Activated naive CD4-positive, alpha-beta T cell treated with anti-CD3 and anti-CD28 coated beads, Interleukin-2, amount 50 U/mL, for 72 hours (primary cell): ENCODE data around the gene SLC2A10. TPM values are rescaled to one million over a fixed set of nuclear protein-coding genes. Genes with fewer than 3 reads are reported as not detected.
A peak's percentile ranks its signal among the peaks of the same experiment; 100 is the strongest.
"Not testable (repeated sequence)": the region's sequence is repeated elsewhere in the genome, so short reads cannot be mapped to it uniquely, and the experiment has no call there.

Experiments
- ATAC-seq, 2 donors: fragments of 150-1000 bp; cut with Tn5 transposase; 2 replicates each; pipeline ENCODE4 v1.10.0; 2021; ENCODE audit warnings: mild to moderate bottlenecking in 2 of 2, moderate library complexity in 2 of 2
- DNase-seq, 2 donors: peaks; one replicate each; pipeline ENCODE4 v3.0.0; 2021 to 2022; ENCODE audit warnings: low spot score in 2 of 2
- H3K27ac Mint-ChIP-seq, 2 donors: one replicate each; pipeline ENCODE4 v1.8.0; 2022; ENCODE audit warnings: mild to moderate bottlenecking in 2 of 2, mixed read lengths in 2 of 2
- H3K36me3 Mint-ChIP-seq, 2 donors: one replicate each; pipeline ENCODE4 v1.8.0; 2022; ENCODE audit warnings: mixed read lengths in 2 of 2
- H3K9me3 Mint-ChIP-seq, 2 donors: one replicate each; pipeline ENCODE4 v1.8.0; 2022; ENCODE audit warnings: mixed read lengths in 2 of 2
- total RNA-seq, 2 donors: library from RNA; stranded (reverse); gene quantifications; one replicate each; pipeline ENCODE4 v1.2.3, GENCODE V29; 2022

Gene SLC2A10
- total RNA-seq, result under 1 TPM in 1 of 2 donors, not detected in 1; 0.06 TPM

GRCh38 chr20:46709459-46710152 lies at the start of gene SLC2A10:
Gene SLC2A10 (plus strand): TSS chr20:46709649. CDS start chr20:46709737, 88 bp downstream.
- ATAC-seq (peak in 1 of 2 donors; percentile 37), DNase-seq (no peak)
- peaks cover 0 to 3% of the 10 kb centered on the region in 2 donors for H3K9me3 Mint-ChIP-seq
- H3K27ac Mint-ChIP-seq, result peak within 1 kb of the TSS in 1 of 2 donors; percentile 19
- H3K36me3 Mint-ChIP-seq, result peaks cover 6 to 8% of the 10 kb centered on the region in 2 donors

DNA sequence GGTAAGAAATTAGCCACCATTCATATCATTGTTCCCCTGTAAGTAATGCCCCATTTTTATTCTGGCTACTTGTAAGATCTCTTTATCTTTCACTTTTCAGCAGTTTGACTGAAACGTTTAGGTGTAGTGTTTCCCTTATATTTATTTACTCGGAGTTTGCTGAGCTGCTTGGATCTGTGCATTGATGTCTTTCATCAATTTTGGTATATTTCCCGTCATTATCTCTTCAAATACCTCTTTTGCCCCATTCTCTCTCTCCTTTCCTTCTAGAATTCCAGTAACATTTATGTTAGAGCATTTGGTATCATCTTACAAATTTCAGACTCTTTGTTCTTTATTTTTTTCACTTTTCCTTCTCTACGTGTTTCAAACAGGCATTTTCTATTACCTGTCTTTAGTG lies 49.0 kb upstream of the SLC2A10 start:
- DNase-seq (no peak), ATAC-seq (no peak)
- H3K27ac Mint-ChIP-seq, result no peak overlapping the region
- H3K9me3 Mint-ChIP-seq, result peaks cover 4 to 8% of the 10 kb centered on the region in 2 donors
- H3K36me3 Mint-ChIP-seq, result peaks cover 0 to 11% of the 10 kb centered on the region in 2 donors

DNA sequence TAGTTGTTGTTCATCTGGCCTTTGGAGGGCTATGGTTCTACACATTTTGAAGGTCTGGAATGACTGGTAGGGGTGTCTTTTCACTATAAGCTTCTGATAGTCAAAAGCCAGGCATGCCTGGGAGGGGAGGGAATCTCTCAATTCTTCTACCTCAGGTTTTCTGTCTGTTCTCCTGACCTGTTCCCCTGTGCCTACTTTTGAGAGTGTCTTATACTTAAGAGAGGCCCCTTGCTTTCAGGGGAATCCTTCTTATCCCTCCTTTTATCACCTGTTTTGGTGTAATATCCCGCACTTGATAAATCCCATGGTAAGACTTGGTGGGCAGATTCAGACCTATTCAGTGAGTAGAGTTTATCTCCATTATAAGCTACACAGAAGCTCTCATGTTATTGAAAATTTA lies 47.8 kb upstream of the SLC2A10 start:
- H3K36me3 Mint-ChIP-seq, result peaks cover 0 to 11% of the 10 kb centered on the region in 2 donors

DNA sequence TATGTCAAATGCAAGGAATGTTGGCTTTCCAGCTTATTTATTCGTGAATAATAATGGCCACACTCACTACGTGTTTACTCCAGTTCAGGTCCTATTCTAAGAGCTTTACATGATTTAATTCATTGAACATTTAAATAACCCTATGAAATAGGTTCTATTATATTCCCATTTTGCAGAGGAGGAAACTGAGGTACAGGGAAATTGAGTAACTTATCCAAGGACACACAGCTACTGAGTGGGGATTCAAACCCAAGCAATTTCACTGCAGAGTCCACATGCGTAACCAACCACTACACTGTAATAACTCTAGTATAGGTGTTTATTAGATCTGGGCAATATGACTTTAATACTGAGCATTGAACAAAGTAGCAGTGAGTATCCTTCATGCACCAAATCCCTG lies 45.9 kb upstream of the SLC2A10 start:
- DNase-seq (no peak), ATAC-seq (no peak)
- no peak overlapping the region for H3K27ac Mint-ChIP-seq
- H3K9me3 Mint-ChIP-seq, result peaks cover 4 to 8% of the 10 kb centered on the region in 2 donors
- H3K36me3 Mint-ChIP-seq, result peaks cover 0 to 11% of the 10 kb centered on the region in 2 donors

More for the DNA sequence above, 47.8 kb upstream of the SLC2A10 start:
- DNase-seq, result no peak
- ATAC-seq, result no peak
- Mint-ChIP-seq H3K9me3 (peaks cover 4 to 8% of the 10 kb centered on the region in 2 donors), H3K27ac (no peak overlapping the region)

GRCh38 chr20:46665602-46666001 lies 43.8 kb upstream of the SLC2A10 start:
- no peak for DNase-seq
- Mint-ChIP-seq H3K27ac (no peak overlapping the region), H3K36me3 (peaks cover 3 to 12% of the 10 kb centered on the region in 2 donors), H3K9me3 (peaks cover 1 to 8% of the 10 kb centered on the region in 2 donors)
- no peak for ATAC-seq

GRCh38 chr20:46666306-46666705 lies 43.1 kb upstream of the SLC2A10 start:
- Mint-ChIP-seq H3K27ac (peak overlapping the region in 1 of 2 donors; percentile 14), H3K36me3 (peaks cover 10% of the 10 kb centered on the region in 2 donors), H3K9me3 (peaks cover 2 to 10% of the 10 kb centered on the region in 2 donors)
- no peak for DNase-seq
- ATAC-seq, result no peak

GRCh38 chr20:46666818-46667515 lies 42.5 kb upstream of the SLC2A10 start:
- Mint-ChIP-seq H3K27ac (no peak overlapping the region), H3K36me3 (peaks cover 13 to 14% of the 10 kb centered on the region in 2 donors), H3K9me3 (peaks cover 3 to 17% of the 10 kb centered on the region in 2 donors)
- no peak for DNase-seq
- no peak for ATAC-seq

DNA sequence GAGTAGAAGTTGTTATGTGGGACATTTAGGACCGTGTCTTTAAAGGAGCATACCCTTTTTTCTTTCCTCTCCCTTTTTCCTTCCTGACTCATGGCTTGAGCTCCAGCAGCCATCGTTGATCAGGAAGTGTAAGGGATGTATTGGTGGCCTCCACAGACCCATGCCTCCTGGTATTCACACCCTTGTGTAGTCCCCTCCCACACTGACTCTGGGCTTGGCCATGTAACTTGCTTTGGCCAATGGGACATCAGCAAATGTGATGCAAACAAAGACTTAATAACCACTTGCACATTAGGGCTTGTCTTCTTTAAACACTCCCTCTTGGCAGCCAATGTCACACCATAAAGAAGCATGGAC lies 39.2 kb upstream of the SLC2A10 start:
- Mint-ChIP-seq H3K27ac (no peak overlapping the region), H3K36me3 (peaks cover 13 to 14% of the 10 kb centered on the region in 2 donors), H3K9me3 (peaks cover 3 to 17% of the 10 kb centered on the region in 2 donors)
- ATAC-seq (no peak), DNase-seq (no peak)

DNA sequence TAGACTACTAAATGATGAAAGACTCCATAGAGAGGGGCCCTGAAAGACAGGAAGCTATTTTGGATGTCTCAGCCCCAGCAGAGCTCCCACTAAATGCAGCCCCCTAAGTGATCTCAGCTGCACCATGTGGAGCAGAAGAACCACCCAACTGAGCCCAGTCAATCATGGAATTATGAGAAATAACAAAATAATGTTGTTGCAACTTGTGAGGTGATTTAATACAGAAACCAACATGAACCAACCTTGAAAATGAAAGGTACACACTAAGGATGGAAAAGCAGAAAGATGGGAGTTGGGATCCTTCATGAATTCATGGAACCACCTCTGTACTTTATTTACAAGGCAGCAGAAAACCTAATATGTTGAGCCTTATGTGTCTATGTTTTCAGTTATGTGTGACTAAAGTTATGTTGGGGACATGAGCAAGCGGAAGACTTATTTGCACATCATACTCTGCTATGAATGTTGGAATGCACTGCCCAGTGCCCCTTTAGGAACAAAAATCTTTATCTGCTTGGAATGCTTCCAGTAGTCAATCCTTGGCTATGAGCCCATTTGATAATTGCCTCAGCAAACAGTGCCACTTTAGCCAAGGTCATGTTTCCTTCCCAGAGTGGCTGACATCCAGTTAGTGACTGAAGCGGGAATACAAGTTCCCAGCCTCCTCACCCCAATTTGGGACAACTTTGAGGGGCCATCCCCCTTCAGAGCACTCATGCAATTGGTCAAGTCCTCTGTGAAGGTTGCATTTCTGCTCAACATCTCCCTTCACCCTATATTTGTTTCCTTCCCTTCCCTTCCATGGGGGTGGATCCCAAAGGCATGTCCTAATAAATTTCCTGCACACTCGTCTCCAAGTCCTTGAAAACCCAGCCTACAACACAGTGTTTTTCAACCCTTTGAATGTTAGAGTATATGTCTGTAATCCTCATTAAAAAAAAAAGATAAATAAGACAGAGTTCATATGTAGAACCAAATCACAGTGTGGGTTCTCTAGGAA lies 38.6 kb upstream of the SLC2A10 start:
- Mint-ChIP-seq H3K36me3 (peaks cover 13 to 14% of the 10 kb centered on the region in 2 donors), H3K27ac (no peak overlapping the region), H3K9me3 (peaks cover 3 to 17% of the 10 kb centered on the region in 2 donors)
- DNase-seq (no peak), ATAC-seq (no peak)

DNA sequence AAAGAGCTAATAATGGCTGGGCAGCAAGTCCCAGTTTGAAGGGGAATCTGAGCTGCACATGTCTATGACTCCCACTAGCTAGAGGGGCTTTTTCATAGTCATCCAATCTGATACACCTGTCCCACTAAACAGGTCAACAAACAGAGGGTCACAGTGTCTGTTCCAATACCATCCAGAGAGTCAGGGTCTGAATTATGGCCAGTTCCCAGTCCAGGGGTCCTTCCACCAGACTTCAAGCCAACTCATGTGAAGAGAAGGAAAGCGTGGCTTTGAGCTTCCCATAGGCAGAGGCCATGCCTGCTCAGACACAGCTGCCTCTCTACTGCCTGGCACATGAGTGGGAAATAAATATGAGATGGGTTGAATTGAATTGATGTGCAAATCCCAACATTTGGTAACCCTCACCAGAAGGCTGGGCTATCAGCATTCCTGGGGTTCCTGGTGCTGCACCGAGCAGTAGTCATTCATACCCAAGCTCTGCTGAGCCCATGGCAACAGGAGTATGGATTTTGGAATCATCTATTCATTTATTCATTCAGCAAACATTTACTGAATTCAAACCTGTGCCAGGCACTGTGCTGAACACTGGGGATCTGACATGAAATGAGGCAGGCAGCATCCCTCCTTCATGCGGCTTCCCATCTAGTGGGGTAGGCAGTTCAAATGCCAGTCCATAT lies 37.4 kb upstream of the SLC2A10 start:
- no peak for DNase-seq
- peaks cover 3 to 17% of the 10 kb centered on the region in 2 donors for H3K9me3 Mint-ChIP-seq
- H3K36me3 Mint-ChIP-seq, result peaks cover 13 to 14% of the 10 kb centered on the region in 2 donors
- H3K27ac Mint-ChIP-seq, result no peak overlapping the region
- no peak for ATAC-seq

DNA sequence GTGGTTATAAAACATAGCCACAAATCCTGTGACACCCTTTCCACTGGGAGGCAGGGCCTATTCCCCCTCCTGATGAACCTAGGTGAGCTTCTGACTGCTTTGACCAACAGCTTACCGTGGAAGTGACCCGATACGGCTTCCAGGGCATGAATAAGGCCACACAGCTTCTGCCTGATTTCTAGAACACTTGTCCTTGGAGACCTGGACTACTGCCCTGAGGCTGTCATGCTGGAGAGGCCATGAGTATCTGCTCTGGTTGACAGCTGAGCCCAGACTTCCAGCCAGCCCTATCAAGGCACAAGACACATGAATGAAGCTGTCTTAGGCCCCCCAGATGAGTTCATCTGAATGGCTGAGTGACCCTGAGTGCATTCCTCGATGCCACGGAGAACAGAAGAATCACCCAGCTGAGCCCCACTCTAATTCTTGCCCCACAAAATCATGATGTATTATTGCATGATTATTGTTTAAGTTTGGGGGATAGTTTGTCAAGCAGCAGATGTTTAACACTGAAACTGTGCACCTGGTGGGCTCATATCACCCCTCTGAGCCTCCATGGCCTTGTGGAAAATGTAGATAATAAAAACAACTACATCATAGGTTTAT lies 36.8 kb upstream of the SLC2A10 start:
- Mint-ChIP-seq H3K9me3 (peaks cover 3 to 17% of the 10 kb centered on the region in 2 donors), H3K27ac (no peak overlapping the region), H3K36me3 (peaks cover 13 to 14% of the 10 kb centered on the region in 2 donors)
- DNase-seq (no peak), ATAC-seq (no peak)

- peaks cover 13 to 14% of the 10 kb centered on the region in 2 donors for H3K36me3 Mint-ChIP-seq
- H3K9me3 Mint-ChIP-seq, result peaks cover 3 to 17% of the 10 kb centered on the region in 2 donors
Observed at GRCh38 chr20:46673394-46674252, 35.8 kb upstream of the SLC2A10 start.

GRCh38 chr20:46674253-46675083 lies 35.0 kb upstream of the SLC2A10 start:
- no peak overlapping the region for H3K27ac Mint-ChIP-seq
- ATAC-seq, result no peak

More at GRCh38 chr20:46673394-46674252, 35.8 kb upstream of the SLC2A10 start:
- H3K27ac Mint-ChIP-seq, result no peak overlapping the region
- DNase-seq, result no peak
- ATAC-seq, result no peak

GRCh38 chr20:46676649-46677316 lies 32.7 kb upstream of the SLC2A10 start:
- not testable (repeated sequence) for H3K36me3 Mint-ChIP-seq, H3K27ac Mint-ChIP-seq, DNase-seq, H3K9me3 Mint-ChIP-seq, ATAC-seq

More at GRCh38 chr20:46674253-46675083, 35.0 kb upstream of the SLC2A10 start:
- peaks cover 13 to 14% of the 10 kb centered on the region in 2 donors for H3K36me3 Mint-ChIP-seq
- no peak for DNase-seq
- H3K9me3 Mint-ChIP-seq, result peaks cover 3 to 17% of the 10 kb centered on the region in 2 donors
